ENCODE data around the gene FLYWCH2.

Gene FLYWCH2

GRCh38 chr16:2881783-2882649 is 999 bp upstream of the FLYWCH2 start (continued):
- TF ChIP-seq ELK4 (IDR thresholded peaks at IDR 0.05; ENCODE audit: borderline replicate concordance, low read depth, low read length) (no peak), ZNF16 (tag by site-specific recombination; IDR thresholded peaks at IDR 0.05; ENCODE audit: low read depth) (no peak), ZNF146 (tag by site-specific recombination; IDR thresholded peaks at IDR 0.05) (no peak), ZNF157 (tag by site-specific recombination; IDR thresholded peaks at IDR 0.05) (no peak), ZNF658 (tag by site-specific recombination; IDR thresholded peaks at IDR 0.05) (no peak), YY2 (tag by site-specific recombination; IDR thresholded peaks at IDR 0.05) (no peak), ZXDB (tag by site-specific recombination; IDR thresholded peaks at IDR 0.05) (0 out of 2 replicates have a peak, but pooled peaks have one; percentile 13), ZNF624 (tag by site-specific recombination; IDR thresholded peaks at IDR 0.05) (no peak), SETDB1 (IDR thresholded peaks at IDR 0.05; ENCODE audit: insufficient read length, low read length) (no peak), ZFP69B (tag by site-specific recombination; IDR thresholded peaks at IDR 0.05) (no peak), ZNF2 (tag by site-specific recombination; IDR thresholded peaks at IDR 0.05) (no peak), ZNF792 (tag by site-specific recombination; IDR thresholded peaks at IDR 0.05) (no peak), ZNF701 (tag by site-specific recombination; IDR thresholded peaks at IDR 0.05) (no peak), ATF2 (tag by site-specific recombination; IDR thresholded peaks at IDR 0.05; ENCODE audit: low read depth) (no peak), ZNF571 (tag by site-specific recombination; IDR thresholded peaks at IDR 0.05) (no peak), MYNN (tag by site-specific recombination; IDR thresholded peaks at IDR 0.05; ENCODE audit: borderline replicate concordance) (no peak), INSM2 (tag by site-specific recombination; IDR thresholded peaks at IDR 0.05) (no peak), ZNF560 (tag by site-specific recombination; IDR thresholded peaks at IDR 0.05; ENCODE audit: borderline replicate concordance) (no peak), ZNF248 (tag by site-specific recombination; IDR thresholded peaks at IDR 0.05) (no peak), ZNF366 (tag by site-specific recombination; conservative IDR thresholded peaks at IDR 0.05) (no peak), ZFP37 (tag by site-specific recombination; IDR thresholded peaks at IDR 0.05) (peak; percentile 19; the same call in 1 of the 2 replicates), ZNF335 (tag by site-specific recombination; conservative IDR thresholded peaks at IDR 0.05) (peak; percentile 75), ZNF660 (tag by site-specific recombination; IDR thresholded peaks at IDR 0.05) (no peak), ZNF664 (tag by site-specific recombination; IDR thresholded peaks at IDR 0.05) (no peak), ZNF121 (tag by site-specific recombination; IDR thresholded peaks at IDR 0.05) (no peak)
- TF ChIP-seq, protein P1, sequence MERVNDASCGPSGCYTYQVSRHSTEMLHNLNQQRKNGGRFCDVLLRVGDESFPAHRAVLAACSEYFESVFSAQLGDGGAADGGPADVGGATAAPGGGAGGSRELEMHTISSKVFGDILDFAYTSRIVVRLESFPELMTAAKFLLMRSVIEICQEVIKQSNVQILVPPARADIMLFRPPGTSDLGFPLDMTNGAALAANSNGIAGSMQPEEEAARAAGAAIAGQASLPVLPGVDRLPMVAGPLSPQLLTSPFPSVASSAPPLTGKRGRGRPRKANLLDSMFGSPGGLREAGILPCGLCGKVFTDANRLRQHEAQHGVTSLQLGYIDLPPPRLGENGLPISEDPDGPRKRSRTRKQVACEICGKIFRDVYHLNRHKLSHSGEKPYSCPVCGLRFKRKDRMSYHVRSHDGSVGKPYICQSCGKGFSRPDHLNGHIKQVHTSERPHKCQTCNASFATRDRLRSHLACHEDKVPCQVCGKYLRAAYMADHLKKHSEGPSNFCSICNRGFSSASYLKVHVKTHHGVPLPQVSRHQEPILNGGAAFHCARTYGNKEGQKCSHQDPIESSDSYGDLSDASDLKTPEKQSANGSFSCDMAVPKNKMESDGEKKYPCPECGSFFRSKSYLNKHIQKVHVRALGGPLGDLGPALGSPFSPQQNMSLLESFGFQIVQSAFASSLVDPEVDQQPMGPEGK (tag by site-specific recombination; IDR thresholded peaks at IDR 0.05): peak; percentile 90
- TF ChIP-seq, protein P2, sequence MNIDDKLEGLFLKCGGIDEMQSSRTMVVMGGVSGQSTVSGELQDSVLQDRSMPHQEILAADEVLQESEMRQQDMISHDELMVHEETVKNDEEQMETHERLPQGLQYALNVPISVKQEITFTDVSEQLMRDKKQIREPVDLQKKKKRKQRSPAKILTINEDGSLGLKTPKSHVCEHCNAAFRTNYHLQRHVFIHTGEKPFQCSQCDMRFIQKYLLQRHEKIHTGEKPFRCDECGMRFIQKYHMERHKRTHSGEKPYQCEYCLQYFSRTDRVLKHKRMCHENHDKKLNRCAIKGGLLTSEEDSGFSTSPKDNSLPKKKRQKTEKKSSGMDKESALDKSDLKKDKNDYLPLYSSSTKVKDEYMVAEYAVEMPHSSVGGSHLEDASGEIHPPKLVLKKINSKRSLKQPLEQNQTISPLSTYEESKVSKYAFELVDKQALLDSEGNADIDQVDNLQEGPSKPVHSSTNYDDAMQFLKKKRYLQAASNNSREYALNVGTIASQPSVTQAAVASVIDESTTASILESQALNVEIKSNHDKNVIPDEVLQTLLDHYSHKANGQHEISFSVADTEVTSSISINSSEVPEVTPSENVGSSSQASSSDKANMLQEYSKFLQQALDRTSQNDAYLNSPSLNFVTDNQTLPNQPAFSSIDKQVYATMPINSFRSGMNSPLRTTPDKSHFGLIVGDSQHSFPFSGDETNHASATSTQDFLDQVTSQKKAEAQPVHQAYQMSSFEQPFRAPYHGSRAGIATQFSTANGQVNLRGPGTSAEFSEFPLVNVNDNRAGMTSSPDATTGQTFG (tag by site-specific recombination; IDR thresholded peaks at IDR 0.05; ENCODE audit: borderline replicate concordance): no peak
- TF ChIP-seq, protein P3, sequence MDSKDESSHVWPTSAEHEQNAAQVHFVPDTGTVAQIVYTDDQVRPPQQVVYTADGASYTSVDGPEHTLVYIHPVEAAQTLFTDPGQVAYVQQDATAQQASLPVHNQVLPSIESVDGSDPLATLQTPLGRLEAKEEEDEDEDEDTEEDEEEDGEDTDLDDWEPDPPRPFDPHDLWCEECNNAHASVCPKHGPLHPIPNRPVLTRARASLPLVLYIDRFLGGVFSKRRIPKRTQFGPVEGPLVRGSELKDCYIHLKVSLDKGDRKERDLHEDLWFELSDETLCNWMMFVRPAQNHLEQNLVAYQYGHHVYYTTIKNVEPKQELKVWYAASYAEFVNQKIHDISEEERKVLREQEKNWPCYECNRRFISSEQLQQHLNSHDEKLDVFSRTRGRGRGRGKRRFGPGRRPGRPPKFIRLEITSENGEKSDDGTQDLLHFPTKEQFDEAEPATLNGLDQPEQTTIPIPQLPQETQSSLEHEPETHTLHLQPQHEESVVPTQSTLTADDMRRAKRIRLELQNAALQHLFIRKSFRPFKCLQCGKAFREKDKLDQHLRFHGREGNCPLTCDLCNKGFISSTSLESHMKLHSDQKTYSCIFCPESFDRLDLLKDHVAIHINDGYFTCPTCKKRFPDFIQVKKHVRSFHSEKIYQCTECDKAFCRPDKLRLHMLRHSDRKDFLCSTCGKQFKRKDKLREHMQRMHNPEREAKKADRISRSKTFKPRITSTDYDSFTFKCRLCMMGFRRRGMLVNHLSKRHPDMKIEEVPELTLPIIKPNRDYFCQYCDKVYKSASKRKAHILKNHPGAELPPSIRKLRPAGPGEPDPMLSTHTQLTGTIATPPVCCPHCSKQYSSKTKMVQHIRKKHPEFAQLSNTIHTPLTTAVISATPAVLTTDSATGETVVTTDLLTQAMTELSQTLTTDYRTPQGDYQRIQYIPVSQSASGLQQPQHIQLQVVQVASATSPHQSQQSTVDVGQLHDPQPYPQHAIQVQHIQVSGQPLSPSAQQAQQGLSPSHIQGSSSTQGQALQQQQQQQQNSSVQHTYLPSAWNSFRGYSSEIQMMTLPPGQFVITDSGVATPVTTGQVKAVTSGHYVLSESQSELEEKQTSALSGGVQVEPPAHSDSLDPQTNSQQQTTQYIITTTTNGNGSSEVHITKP (tag by site-specific recombination; IDR thresholded peaks at IDR 0.05): peak; percentile 96

All from HEK293 (cell line).